NCI-H1436 treated with DMSO at 0.1 percent for 48 hours (cell line): ENCODE measurements around the gene NPY4R.
"Not testable (repeated sequence)": the region's sequence is repeated elsewhere in the genome, so short reads cannot be mapped to it uniquely, and the experiment has no call there.

Source experiments
- DNase-seq: peaks from one replicate; lab custom pipeline; 2025; lab: John Stamatoyannopoulos, UW

NPY4R gene

GRCh38 chr10:46455992-46456391 is 9.8 kb downstream of the NPY4R start:
- not testable (repeated sequence) for DNase-seq

- DNase-seq: not testable (repeated sequence)
Observed at GRCh38 chr10:46451365-46451764, 14.4 kb downstream of the NPY4R start.

- DNase-seq: not testable (repeated sequence)
Observed at GRCh38 chr10:46450829-46451228, 14.9 kb downstream of the NPY4R start.

DNA sequence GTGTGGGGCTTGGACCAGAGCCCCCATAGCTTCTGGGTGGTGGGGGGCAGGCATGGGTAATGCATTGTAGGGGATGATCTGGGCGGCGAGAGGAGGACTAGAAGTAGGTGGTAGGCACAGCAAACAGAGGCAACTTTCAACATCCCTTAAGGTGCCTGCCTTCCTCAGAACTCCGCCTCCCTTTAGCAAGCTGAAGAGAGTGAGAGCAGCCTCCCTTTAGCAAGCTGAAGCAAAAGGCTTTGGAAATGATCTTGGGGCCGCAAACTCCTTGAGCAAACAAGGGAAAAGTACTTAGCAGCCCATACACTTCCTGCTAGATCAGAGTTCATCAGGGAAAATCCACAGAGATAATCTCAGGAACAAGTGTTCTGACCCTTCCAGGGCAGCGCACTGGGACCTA is 18.3 kb downstream of the NPY4R start:
- DNase-seq: not testable (repeated sequence)

GRCh38 chr10:46445389-46446122 is 20.2 kb downstream of the NPY4R start:
- DNase-seq: not testable (repeated sequence)

DNA sequence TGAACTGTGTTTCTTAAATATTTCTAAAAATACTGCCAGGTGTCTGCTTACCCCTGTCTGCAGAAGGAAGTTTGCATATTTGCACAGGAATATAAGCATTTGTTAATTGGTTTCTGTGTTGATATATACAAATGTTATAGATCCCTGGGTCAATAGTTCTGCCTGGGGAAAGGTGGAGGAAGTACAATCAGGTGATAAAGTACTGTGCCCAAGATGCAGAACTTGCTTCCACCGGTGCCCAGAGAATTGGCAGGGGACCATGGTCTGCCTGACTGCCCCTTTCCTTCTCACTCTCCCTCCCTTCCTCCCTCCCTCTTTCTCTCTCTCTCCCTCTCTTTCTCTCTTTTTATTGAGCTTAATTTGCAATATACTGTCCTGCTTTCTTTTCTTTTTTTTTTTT is 22.3 kb downstream of the NPY4R start:
- DNase-seq: not testable (repeated sequence)

DNA sequence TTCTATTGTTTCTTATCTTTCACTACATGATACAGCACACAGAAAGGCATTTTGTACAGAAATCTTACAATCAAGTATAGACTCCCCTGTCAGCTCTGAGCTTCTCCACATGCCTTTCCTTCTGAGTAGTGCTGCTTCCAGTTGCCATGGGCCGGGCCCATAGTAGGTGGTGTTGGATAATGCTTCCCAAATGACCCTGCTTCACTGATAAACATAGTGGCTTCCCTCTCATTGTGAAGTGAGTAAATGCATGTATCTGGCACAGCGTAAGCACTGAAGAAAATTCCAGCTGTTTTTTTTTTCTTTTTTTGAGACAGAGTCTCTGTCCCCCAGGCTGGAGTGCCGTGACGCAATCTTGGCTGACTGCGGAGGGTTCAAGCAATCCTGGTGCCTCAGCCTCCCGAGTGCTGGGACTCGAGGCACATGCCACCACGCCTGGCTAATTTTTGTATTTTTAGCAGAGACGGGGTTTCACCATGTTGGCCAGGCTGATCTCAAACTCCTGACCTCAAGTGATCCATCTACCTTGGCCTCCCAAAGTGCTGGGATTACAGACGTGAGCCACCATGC is 23.0 kb downstream of the NPY4R start:
- DNase-seq: not testable (repeated sequence)

DNA sequence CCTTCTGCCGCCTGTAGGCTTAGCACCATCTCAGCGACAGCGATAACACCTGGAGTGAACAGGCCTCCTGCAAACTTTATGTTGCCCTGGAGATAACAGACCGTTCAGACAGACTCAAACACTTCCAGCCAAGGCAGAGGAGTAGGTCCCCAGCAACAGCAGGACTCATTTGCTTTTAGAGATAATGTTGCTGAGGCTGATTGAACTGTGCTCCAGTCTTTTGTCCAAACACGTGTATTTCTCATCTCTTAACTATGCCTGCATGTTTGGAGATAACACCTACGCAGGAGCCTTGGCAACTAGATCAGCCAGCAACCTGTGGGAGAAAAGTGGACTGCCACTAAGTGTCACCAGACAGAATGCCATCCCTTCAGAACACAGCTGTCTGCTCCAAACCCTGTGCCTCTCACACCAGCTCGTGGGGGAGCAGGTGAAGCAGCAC is 23.9 kb downstream of the NPY4R start:
- DNase-seq: not testable (repeated sequence)

- not testable (repeated sequence) for DNase-seq
Observed at GRCh38 chr10:46440942-46441341, 24.8 kb downstream of the NPY4R start.

- not testable (repeated sequence) for DNase-seq
Observed at GRCh38 chr10:46423550-46423949, 42.2 kb downstream of the NPY4R start.

DNA sequence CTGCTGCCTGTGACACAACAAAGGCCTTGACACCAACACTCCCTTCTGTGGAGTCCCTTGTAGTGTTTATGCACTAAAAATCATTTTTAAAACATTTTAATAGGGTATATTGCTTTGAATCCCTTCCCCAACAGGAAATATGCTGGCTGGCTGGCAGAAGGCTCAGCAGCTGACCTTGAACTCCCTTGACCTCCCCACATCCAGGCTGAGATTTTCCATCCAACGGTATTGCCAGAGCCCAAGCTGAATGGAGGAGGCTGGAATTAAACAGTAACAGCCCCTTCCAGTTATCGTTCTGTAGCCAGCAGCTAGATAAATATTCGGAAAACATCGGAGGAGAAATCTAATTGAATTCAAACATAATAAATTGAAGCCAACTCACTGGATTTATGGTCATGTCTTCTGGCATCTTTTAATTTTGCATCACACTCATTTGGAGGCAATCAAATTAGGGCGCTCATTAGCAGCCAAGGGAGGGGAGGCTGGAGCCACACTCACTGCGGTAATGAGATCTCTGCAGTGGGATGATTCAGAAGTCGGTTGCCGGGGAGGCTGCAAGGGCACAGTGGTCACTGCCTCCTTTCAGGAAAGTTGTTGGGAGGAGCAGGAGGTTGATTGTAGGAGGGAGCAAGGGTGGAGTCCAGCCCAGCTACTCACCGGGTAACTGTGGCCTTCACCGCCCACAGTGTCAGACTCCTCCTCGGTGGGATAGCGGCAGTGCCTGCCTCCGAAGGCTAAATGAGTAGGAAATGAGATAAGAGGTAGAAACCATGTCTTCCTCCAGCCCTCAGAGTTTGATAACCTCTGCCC is 46.0 kb downstream of the NPY4R start:
- DNase-seq: not testable (repeated sequence)

DNA sequence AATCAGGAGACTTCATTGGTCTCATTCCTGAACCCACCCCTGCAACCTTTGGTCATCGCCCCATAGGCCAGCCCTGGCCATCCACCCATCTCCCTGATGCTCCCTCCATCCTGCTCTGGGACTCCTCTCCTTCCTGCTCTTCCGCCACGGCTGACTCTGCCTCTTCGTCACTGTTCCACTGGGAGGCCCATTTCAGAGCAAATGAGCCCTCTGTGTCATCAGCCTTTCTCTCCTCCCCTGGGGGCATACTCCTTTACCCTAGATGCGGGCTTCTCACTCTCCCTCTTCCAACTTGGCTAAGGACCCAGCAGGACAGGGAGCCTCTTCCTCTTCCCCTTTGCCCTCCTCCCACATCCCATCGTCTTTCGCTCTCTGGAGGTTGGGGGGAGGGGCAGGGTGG is 47.5 kb downstream of the NPY4R start:
- DNase-seq: not testable (repeated sequence)

DNA sequence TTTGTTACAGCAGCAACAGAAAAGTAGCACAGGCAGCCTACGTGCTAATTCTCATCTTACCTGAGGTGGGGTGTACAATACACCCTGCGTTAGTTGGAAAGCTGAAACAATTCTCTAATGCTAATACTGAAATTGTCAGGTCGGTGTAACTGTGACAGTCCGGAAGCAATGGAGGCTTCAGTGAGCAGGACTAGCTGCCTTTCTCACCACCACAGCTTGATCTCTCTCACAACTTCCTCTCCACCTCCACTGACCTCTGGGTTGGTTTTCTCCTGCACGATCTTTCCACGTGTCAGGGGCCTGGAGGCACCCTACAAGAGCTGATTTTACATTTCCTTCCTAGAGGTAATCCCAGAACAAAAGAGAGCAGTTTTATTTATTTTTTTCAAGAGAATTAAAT is 50.5 kb downstream of the NPY4R start:
- DNase-seq: not testable (repeated sequence)

- DNase-seq: not testable (repeated sequence)
Observed at GRCh38 chr10:46412665-46413064, 53.1 kb downstream of the NPY4R start.

DNA sequence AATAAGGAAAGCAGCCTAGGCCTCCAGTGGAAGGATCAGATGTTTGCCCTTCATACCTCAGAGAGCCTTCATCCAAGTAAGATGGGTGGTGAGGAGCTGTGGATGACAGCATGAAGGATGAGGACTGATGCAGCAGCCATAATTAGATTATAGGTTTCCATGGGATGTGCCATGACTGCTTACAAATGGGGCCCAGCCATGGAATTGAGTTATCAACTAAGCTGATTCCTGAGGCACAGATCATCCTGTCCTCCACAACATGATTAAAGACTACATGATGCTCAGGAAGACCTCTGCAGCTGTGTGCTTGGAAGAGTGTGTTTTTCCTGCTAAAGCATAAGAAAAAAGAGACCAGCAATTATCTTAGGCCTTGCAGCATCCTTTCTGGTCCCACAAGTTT is 54.6 kb downstream of the NPY4R start:
- not testable (repeated sequence) for DNase-seq
